GM18502 (cell line): ENCODE results near the gene IL17RC.
"Not testable (repeated sequence)": the region's sequence is repeated elsewhere in the genome, so short reads cannot be mapped to it uniquely, and the experiment has no call there.

Source experiments
- ATAC-seq: cut with Tn5 transposase; IDR thresholded peaks from one replicate; pipeline ENCODE4 v1.9.1; 2021; ENCODE audit warnings: mild to moderate bottlenecking; ENCODE audit not compliant: unreplicated experiment, poor library complexity

The IL17RC gene

DNA sequence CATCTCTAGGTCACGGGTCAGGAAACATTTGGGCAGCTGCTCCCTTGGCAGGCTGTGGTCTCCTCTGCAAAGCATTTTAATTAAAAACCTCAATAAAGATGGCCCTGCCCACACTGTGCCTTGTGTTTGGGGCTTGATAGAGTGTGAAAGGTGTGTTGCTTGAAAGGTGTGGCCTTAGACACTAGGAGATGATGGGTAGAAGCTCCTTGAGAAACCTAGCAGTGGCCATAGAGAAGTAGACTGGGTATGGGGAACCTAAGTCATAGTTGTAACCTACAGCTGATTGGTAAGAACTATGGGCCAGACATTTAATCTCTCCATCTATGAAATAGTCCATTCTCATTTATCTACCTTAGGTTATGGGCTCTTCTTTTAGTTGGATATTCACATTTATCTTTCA lies 23.2 kb upstream of the IL17RC start:
- ATAC-seq, result no peak

DNA sequence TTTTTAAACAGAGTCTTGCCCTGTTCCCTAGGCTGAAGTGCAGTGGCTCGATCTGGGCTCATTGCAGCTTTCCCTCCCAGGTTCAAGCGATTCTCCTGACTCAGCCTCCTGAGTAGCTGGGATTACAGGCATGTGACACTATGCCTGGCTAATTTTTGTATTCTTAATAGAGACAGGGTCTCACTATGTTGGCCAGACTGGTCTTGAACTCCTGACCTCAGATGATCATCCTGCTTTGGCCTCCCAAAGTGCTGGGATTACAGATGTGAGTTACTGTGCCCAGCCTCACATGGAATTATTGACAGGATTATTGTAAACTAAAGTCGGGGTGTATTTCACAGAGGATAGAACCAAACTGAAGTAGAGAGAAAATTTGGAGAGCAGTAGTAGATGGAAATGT lies 21.2 kb upstream of the IL17RC start:
- not testable (repeated sequence) for ATAC-seq

DNA sequence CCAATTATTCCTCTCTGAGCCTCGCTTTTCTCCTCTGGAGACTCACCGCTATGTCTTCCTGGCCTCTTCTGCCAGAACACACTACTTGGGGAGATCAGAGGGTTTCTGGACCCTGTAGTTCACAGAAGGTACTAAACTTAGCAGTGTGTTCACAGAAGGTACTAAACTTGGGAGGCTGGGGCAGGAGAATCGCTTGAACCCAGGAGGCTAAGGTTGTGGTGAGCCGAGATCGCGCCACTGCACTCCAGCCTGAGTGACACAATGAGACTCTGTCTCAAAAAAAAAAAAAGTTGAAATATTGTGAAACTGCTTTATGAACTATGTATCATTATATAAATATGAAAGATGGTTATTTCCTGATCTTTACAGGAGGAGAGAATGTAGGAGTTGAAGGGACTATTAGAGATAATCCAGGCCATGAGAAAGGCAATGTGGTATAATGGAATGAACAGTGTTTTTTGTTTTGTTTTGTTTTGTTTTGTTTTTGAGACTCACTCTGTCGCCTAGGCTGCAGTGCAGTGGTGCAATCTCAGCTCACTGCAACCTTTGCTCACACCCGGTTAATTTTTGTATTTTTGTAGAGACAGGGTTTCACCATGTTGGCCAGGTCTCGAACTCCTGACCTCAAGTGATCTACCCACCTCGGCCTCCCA lies 20.0 kb upstream of the IL17RC start:
- not testable (repeated sequence) for ATAC-seq

DNA sequence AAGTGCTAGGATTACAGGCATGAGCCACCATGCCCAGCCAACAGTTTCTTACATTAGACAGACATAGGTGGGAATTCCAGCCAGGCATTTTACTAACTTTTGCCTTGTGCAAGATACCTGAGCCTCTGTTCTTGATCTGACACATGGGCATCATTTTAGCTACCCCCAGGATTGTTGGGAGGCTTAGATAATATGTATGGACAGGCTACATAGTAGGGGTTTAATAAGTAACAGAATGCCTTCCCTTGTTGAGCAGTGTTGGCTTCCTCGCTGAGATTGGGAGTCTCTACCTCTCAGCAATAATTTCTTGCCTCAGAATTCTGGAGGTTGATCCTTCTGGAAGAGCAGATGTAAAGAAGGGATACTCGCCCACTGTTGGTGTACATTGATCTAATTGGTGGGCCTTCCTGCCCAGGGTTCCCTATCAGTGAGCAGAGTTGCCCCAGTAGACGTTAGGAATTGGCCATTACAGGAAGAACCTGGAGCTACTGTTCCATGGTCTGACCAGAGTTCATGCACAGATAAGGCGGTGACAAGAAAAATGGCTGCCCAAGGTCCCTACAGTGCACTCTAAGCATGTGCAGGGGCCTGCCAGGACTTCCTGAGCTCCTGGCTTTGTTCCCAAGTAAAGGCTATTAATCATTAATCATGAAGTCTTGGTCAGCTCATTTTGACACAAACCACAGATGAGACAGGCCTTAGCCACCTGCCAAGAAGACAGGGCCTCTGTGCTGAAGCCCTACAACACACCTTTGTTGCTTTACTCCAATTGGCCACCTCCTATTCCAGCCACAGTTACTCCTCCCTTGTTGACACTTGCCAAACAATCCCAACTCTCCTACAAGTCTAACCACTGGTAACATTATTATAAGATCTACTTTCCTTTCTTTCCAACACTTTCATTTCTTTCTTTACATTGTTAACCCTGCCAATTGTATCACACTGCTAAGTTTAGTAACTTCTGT lies 19.2 kb upstream of the IL17RC start:
- ATAC-seq, result no peak

DNA sequence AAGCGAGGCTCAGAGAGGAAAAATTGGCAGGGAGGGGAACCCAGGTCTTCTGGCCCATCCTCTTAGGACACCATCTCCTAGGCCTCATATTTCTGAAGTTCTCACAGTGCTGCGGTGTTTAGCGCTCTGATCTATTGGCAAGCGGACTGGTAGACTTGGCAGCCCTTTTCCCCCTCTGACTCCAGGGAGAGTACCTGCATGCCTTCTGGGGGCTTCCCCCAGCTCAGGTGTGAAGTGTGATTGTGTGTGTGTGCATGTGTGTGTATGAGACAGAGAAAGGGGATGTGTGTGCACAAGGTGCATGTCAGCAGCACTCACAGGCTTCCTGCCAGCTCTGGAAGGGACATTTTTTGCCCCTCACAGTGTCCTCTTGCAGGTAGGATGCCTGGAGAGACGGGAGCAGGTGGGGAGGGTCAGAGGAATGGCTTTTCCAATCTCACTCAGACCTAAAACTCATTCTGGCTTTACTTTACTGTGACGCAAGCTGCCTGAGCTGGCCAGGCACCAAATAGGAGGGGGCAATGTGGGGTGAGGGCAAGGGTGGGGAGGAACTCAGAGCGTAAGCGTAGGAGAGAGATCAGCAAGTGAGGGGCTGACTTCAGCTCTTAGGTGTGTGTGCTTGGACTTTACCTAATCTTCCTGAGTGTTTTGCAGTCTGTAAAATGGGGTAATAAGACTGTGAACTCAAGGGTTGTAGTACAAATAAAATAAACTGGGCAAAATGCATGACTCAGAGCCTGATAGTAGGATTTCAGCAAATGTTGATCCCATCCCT lies 18.2 kb upstream of the IL17RC start:
- ATAC-seq, result no peak

DNA sequence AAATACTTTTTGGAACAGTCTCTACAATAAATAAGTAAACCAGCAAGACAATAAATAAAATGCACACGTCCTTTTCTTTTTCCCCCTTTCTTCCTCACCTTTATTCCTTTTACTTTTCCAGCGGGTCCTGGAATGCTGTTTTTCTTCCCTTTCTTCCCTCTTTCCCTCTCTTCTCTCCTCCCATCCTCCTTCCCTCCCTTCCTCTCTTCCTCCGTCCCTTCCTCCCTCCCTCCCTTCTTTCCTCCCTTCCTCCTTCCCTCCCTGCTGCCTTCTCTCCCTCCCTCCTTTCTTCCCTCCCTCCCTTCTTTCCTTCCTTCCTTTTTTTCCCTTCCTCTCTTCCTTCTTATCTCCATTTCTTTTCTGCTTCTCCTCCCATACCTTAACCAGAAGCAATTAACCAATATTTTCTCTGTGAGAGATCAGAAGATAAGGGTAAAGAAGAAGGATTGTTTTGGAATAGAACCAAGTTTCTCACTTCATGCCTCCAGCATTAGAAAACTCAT lies 17.6 kb upstream of the IL17RC start:
- no peak for ATAC-seq

DNA sequence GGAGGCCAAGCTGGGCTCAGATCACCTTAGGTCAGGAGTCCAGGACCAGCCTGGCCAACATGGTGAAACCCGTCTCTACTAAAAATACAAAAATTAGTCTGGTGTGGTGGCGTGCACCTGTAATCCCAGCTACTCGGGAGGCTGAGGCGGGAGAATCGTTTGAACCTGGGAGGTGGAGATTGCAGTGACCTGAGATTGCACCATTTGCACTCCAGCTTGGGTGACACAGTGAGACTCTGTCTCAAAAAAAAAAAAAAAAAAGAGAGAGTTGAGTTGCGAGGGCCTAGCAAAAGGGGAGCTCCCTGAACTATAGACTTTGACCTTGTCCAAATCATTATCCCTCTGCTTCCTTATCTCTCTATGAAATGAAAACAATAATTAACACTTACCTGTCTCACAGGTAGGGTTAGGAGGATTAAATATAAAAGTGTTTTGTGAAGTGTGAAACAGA lies 15.9 kb upstream of the IL17RC start:
- ATAC-seq, result not testable (repeated sequence)

DNA sequence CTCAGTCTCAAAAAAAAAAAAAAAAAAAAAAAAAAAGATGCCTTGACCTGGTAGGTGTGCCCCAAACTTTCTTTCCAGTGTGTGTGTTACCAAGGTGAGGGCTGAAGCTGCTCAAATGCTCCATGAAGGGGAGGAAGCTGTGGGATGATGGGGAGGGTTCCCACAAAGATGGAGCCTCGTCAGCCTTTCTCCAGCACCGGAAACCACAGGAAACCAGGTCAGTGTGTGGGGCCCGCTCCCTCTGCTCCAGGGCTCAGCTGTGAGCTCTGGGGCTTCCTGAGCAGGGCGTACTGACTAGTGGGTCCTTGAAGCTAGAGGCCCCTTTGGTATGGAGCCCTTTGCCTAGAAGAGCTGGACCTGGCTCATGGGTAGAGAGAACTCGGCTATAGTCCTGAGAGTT lies 14.9 kb upstream of the IL17RC start:
- ATAC-seq, result no peak

DNA sequence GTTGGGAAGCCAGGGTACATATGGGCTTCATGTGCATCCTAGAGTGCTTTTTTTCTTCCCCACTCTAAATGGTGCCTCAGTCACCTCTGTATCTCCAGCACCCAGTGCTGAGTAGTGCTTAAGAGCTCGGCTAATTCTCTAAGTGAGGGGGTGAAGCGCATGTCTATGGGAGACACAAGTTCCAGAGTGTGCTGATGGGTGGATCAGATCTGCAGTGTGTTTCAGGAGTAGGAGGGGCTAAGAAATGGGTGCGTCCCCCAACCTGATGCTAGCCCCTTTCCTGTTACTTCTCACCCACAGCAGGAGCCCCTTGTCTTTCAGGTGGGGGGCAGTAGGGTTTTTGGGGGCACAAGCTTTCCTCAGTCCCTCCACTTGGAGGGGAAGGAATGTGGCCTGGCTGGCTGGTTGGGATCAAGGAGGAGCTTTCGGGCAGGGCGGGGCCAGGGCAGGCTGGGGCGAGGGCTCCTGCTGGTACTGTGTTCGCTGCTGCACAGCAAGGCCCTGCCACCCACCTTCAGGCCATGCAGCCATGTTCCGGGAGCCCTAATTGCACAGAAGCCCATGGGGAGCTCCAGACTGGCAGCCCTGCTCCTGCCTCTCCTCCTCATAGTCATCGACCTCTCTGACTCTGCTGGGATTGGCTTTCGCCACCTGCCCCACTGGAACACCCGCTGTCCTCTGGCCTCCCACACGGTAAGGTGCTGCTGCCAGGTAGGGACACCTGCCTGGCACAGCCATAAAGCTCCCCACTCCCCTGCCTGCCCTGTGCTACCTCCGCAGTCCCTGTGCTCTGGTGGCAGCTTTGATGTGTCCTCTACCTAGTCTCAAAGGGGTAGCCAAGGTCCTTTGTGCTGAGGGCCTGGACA lies 14.3 kb upstream of the IL17RC start, which contains the start of gene IL17RE:
IL17RE (plus strand) TSS at position 477 of the 866 bp plus-strand sequence; CDS start at position 562, 85 bp downstream.
- no peak for ATAC-seq

DNA sequence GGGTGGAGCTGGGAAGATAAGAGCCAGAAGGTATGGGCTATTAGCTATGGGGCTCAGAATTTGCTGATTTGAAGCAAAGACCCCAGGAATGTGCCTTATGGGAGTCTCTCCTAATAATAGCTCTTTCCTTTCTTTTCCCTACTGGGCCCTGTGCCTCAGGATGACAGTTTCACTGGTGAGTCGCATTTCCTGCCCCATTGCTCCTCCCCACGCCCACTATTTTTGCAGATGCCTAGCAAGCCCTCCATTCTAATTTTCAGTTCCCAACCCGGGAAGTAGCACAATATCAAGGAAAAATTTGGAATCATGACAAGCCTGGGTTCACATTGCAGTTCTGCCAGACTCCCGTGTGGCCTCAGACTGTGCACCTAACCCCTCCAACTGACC lies 13.7 kb upstream of the IL17RC start:
- no peak for ATAC-seq

DNA sequence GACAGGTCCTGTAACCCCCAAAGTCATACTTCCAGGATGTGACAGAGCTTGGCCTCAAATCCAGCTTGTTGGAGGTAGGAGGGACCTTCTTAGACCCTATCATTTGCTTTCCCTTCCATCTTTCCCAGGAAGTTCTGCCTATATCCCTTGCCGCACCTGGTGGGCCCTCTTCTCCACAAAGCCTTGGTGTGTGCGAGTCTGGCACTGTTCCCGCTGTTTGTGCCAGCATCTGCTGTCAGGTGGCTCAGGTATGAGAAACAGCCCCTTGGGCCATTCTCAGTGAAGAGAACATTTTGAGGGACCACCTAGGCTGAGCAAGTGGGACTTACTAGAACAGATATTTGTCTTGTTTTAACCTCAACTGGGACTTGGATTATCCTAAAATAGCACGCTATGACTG lies 13.0 kb upstream of the IL17RC start:
- ATAC-seq, result no peak

DNA sequence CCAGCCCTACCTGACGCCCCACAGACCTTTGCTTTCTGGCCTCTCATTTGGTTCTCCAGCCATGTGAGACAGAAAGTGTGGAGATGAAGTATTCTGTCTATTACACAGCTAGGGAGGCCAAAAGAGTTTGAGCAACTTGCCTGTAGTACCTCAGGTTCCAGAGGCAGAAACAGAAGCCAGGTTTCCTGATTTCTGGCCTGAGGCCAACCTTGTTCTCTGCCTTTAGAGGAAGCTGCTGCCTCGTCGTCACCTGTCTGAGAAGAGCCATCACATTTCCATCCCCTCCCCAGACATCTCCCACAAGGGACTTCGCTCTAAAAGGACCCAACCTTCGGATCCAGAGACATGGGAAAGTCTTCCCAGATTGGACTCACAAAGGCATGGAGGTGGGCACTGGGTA lies 10.4 kb upstream of the IL17RC start:
- no peak for ATAC-seq

DNA sequence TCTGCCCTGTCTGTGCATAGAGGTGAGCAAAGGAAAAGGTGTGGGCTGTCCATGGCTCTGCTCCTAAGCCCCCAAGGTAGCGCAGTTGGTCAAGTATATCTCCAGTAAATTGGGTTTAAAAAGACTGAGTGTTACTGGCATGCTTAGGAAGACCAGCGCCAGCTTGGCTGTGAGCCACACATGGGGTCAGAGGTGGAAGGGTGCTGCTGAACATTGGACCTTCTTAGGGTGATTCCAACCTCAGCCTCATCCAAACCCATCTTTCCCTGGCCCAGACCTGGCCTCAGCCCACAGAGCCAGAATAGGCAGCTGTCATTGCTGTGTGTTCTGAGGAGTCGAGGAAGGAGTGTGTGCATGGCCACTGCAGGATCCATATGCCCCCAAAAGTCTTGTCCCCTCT lies 8.6 kb upstream of the IL17RC start:
- ATAC-seq, result no peak

DNA sequence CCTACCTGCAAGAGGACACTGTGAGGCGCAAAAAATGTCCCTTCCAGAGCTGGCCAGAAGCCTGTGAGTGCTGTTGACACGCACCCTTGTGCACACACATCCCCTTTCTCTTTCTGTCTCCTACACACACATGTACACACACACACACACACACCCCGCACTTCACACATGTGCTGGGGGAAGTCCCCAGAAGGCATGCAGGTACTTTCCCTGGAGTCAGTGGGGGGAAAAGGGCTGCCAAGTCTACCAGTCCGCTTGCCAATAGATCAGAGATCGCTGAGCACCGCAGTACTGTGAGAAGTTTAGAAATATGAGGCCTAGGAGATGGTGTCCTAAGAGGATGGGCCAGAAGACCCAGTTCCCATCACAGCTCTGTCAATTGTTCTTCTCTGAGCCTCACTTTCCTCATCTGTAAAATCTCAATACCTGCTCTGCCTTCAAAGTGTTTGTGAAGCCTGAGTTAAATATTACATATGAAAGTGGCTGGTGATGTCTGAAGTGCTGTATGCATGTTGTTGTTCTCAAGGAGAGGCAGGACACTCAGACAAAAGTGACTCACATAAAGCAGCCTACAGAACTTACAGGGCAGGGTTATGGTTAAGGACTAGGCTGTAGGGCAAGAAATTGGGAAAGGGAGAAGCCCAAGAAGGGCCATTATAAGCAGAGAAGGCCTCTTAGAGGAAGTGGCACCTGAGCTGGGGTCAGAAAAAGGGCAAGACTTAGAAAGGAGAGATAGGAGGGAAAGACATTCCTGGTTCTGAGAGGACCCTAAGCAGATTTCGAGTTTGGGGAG lies 7.5 kb upstream of the IL17RC start:
- ATAC-seq, result no peak

DNA sequence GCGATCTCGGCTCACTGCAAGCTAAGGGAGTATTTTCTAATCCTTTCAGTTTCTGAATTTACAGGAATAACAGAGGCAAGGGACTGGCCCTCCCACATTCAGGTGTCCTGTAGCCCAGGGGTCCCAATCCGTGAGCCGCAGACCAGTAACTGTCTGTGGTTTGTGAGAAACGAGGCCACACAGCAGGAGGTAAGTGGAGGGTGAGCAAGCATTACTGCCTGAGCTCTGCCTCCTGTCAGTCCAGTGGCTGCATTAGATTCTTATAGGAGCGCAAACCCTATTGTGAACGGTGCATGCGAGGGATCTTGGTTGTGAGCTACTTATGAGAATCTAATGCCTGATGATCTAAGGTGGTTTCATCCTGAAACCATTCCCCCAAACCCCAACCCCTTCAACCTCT lies 5.0 kb upstream of the IL17RC start:
- ATAC-seq, result no peak

DNA sequence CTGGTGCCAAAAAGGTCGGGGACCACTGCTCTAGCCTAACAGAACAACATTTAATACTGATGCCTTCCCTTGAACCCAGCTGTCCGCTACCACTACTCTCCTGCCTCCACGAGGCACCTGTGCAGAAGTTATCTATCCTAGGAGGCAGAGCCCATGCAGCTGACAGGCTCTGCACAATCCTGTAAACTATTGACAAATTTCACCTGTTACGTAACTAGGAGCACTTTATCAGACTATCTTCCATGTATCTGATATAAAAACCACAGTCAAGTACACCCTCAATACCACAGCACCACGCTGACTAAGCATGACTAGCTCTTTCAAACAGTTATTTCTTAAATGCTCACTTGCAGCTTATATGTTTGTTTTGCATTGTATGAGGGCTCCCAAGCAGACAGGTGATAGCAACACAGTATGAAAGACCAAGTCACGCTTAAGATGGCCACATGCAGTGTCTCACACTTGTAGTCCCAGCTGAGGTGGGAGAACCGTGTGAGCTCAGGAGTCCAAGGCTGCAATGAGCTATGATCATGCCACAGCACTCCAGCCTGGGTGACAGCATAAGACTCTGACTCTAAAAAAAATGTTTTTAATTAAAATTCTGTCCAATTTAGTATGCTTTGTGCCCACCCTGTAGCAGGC lies 4.5 kb upstream of the IL17RC start:
- no peak for ATAC-seq

DNA sequence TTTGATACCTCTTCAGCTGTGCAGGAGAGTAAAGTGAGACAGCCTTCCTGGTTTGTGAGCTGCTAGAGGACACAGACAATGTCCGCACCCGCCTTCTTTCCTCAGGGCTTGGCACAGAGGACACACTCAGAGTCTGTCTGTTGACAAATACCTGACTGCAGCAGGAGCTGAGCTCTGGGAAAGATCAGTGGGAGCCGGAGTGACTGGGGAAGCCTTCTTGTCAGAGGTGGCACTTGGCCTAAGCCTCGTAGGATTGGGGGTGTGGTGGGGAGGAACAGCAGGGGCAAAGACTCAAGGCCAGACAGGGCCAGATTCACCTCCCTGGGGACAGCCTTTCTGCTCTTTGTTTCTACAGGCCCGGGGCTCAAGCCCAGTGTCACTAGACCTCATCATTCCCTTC lies 3.3 kb upstream of the IL17RC start:
- ATAC-seq, result no peak

DNA sequence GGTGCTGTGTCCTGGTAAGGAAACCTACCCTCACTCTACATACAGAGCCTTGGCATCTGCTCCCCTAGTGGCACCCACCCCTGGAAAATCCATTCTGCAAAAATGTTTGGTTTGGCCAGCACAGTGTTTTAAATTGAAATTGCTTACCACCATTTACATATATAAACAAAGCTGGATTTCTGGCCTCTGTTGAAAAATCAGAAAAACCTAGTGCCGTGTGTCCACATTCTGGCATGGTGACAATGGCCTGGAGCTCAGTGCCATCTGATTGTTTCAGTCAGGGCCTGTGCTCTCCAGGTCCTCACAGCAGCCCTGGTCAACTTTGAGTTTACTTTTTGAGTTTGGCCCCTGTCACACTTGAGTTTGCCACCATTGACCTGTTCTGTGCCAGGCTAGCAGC lies 2.9 kb upstream of the IL17RC start:
- ATAC-seq, result no peak
